Suprapubic skin (tissue), 3 donors: ENCODE results near the gene KTI12.

ENCODE experiments used
- EP300 ChIP-seq: sonication (generic); formaldehyde crosslinking; IDR thresholded peaks from one replicate; pipeline ENCODE4 v1.6.1; 2017; ENCODE audit warnings: antibody characterized with exemption
- POLR2A ChIP-seq, 2 donors: fragments of 450-650 bp; IDR thresholded peaks; one replicate each; pipeline ENCODE4 v1.6.1; 2017; ENCODE audit warnings: antibody characterized with exemption in 2 of 2, mild to moderate bottlenecking in 2 of 2, moderate library complexity in 2 of 2
- TF ChIP-seq, protein P1 (sequence below), 2 donors: fragments of 200-600 bp in 1 of 2; fragments of 450-650 bp in 1 of 2; sonication (generic) in 1 of 2; IDR thresholded peaks; one replicate each; pipeline ENCODE4 v1.5.1; 2016 to 2019; ENCODE audit warnings: antibody characterized with exemption in 2 of 2, mild to moderate bottlenecking in 1 of 2, moderate library complexity in 1 of 2

DNA sequence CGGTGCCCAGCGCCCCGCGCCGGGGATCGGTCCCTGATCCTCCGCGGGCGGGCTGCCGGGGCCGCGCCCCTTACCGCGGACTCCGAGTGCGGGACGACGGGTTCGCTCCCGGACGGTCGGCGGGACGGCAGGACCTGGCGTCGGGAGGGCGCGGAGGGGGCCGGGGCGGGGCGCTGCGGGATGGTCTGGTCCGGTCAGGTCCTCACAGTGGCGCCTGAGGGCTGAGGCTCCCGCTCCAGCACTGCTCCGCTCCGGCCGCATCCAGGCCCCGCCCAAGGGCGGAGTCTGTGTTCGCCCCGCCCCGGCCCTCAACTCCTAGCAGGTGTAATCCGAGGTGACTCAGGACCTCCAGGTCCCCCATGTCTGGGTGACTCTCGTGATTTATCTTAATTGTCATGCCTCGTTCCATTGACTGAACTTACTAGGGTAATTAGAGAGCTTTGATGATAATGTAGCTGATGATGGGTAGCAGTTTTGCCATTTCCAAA lies 43.1 kb downstream of the KTI12 start, which contains the start of gene RAB3B:
- TF ChIP-seq, protein P1, sequence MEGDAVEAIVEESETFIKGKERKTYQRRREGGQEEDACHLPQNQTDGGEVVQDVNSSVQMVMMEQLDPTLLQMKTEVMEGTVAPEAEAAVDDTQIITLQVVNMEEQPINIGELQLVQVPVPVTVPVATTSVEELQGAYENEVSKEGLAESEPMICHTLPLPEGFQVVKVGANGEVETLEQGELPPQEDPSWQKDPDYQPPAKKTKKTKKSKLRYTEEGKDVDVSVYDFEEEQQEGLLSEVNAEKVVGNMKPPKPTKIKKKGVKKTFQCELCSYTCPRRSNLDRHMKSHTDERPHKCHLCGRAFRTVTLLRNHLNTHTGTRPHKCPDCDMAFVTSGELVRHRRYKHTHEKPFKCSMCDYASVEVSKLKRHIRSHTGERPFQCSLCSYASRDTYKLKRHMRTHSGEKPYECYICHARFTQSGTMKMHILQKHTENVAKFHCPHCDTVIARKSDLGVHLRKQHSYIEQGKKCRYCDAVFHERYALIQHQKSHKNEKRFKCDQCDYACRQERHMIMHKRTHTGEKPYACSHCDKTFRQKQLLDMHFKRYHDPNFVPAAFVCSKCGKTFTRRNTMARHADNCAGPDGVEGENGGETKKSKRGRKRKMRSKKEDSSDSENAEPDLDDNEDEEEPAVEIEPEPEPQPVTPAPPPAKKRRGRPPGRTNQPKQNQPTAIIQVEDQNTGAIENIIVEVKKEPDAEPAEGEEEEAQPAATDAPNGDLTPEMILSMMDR (IDR thresholded peaks at IDR 0.05), result no peak
- TF ChIP-seq POLR2A (IDR thresholded peaks at IDR 0.05) (no peak), EP300 (no peak)
